Common myeloid progenitor, CD34-positive (primary cell): ENCODE measurements around the gene ASAH2B.

Source experiments
- CTCF ChIA-PET: fragments of 350-600 bp; sonication (Branson Sonifier 250); formaldehyde crosslinking; loops from one replicate; lab custom pipeline; 2021; ENCODE audit warnings: antibody characterized with exemption; lab: Charles Lee
- POLR2A ChIA-PET: fragments of 350-600 bp; sonication (Branson Sonifier 250); formaldehyde crosslinking; loops from one replicate; lab custom pipeline; 2021; ENCODE audit warnings: antibody characterized with exemption; lab: Charles Lee
- DNase-seq, 3 donors: peaks; one replicate each; pipeline versions ENCODE4 v3.0.0 to v3.0.0-alpha.2; 2013
- H3K27ac ChIP-seq, 2 experiments: 1 replicate in 1 of 2; 2 replicates in 1 of 2; pipeline ENCODE4 v1.7.0; 2013; ENCODE audit warnings: inconsistent platforms in 2 of 2, low read length in 2 of 2, mild to moderate bottlenecking in 2 of 2, low read depth in 1 of 2, moderate library complexity in 1 of 2; ENCODE audit not compliant: severe bottlenecking in 2 of 2, insufficient read depth in 1 of 2, poor library complexity in 1 of 2
- H3K27me3 ChIP-seq, 5 experiments: replicated peaks in 2 of 5; 1 replicate in 3 of 5; 2 replicates in 2 of 5; pipeline versions ENCODE4 v1.6.1 to v1.7.0; 2013; ENCODE audit warnings: low read length in 4 of 5, mild to moderate bottlenecking in 2 of 5, moderate library complexity in 2 of 5, inconsistent platforms in 1 of 5; ENCODE audit not compliant: insufficient read depth in 5 of 5, control insufficient read depth in 4 of 5
- H3K36me3 ChIP-seq, 4 experiments: 1 replicate in 2 of 4; 2 replicates in 2 of 4; pipeline versions ENCODE4 v1.6.1 to v1.7.0; 2013; ENCODE audit warnings: low read length in 3 of 4, control low read depth in 1 of 4, mild to moderate bottlenecking in 1 of 4; ENCODE audit not compliant: control insufficient read depth in 4 of 4, insufficient read depth in 4 of 4
- H3K4me1 ChIP-seq, 4 experiments: 1 replicate in 3 of 4; 2 replicates in 1 of 4; pipeline versions ENCODE4 v1.6.1 to v1.7.1; 2013; ENCODE audit warnings: low read length in 3 of 4, mild to moderate bottlenecking in 3 of 4, control low read depth in 1 of 4, inconsistent platforms in 1 of 4, moderate library complexity in 1 of 4; ENCODE audit not compliant: control insufficient read depth in 4 of 4, insufficient read depth in 4 of 4; ENCODE audit errors: control extremely low read depth in 1 of 4
- H3K4me3 ChIP-seq, 7 experiments: 1 replicate in 4 of 7; 2 replicates in 3 of 7; pipeline versions ENCODE4 v1.5.1 to v1.7.0; 2013; ENCODE audit warnings: mild to moderate bottlenecking in 7 of 7, low read length in 6 of 7, moderate library complexity in 6 of 7, inconsistent platforms in 2 of 7, low read depth in 2 of 7, control low read depth in 1 of 7; ENCODE audit not compliant: insufficient read depth in 4 of 7, control insufficient read depth in 1 of 7; ENCODE audit errors: extremely low read depth in 1 of 7
- H3K9me3 ChIP-seq, 5 experiments: 1 replicate in 4 of 5; 2 replicates in 1 of 5; pipeline versions ENCODE4 v1.6.1 to v1.7.1; 2013; ENCODE audit warnings: low read length in 4 of 5, mild to moderate bottlenecking in 2 of 5, inconsistent platforms in 1 of 5, low read depth in 1 of 5, moderate library complexity in 1 of 5; ENCODE audit not compliant: control insufficient read depth in 4 of 5, insufficient read depth in 2 of 5; ENCODE audit errors: control extremely low read depth in 1 of 5
- WGBS: methylation state at CpG from one replicate; pipeline ENCODE4 v1.1.5; 2013; ENCODE audit not compliant: insufficient coverage; 5-methylcytosine and 5-hydroxymethylcytosine counted together

Gene ASAH2B

GRCh38 chr10:50798297-50798696 lies 58.6 kb downstream of the ASAH2B start:
- H3K4me3 ChIP-seq = no peak overlapping the region
- ChIA-PET POLR2A (no interaction called here), CTCF (no interaction called here)
- no peaks in the 10 kb centered on the region for H3K36me3 ChIP-seq
- H3K27ac ChIP-seq = no peak overlapping the region
- H3K9me3 ChIP-seq = no peaks in the 10 kb centered on the region
- H3K4me1 ChIP-seq = no peaks in the 10 kb centered on the region
- 86% methylated on average over 1 of the region's 3 CpGs for WGBS
- no peak for DNase-seq
- H3K27me3 ChIP-seq = peaks cover 0 to 4% (median 3%) of the 10 kb centered on the region in 5 experiments

DNA sequence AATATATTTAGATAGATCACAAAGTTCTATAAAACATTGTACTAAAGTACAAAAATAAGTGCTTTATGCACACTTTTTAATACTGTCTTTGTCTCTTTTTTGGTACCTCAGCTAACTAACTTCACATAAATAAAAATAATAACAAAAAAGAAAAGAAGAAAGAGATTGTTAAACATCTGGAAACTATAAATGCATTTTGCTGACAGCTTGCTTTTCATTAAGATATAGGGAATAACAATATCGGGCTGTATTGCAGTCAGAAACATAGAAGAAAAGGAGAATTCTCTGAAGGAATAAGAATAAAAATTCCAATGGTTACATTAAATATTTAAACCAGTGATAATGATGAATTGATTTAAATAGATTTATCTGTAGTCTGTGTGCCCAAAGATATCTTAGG lies 59.9 kb downstream of the ASAH2B start:
- Histone ChIP-seq H3K4me3 (no peak overlapping the region), H3K36me3 (no peaks in the 10 kb centered on the region), H3K4me1 (no peaks in the 10 kb centered on the region), H3K9me3 (no peaks in the 10 kb centered on the region), H3K27me3 (peaks cover 0 to 4% (median 3%) of the 10 kb centered on the region in 5 experiments), H3K27ac (no peak overlapping the region)
- ChIA-PET CTCF (no interaction called here), POLR2A (no interaction called here)
- 100% methylated on average over 1 of the region's 1 CpG for WGBS
- DNase-seq = no peak

DNA sequence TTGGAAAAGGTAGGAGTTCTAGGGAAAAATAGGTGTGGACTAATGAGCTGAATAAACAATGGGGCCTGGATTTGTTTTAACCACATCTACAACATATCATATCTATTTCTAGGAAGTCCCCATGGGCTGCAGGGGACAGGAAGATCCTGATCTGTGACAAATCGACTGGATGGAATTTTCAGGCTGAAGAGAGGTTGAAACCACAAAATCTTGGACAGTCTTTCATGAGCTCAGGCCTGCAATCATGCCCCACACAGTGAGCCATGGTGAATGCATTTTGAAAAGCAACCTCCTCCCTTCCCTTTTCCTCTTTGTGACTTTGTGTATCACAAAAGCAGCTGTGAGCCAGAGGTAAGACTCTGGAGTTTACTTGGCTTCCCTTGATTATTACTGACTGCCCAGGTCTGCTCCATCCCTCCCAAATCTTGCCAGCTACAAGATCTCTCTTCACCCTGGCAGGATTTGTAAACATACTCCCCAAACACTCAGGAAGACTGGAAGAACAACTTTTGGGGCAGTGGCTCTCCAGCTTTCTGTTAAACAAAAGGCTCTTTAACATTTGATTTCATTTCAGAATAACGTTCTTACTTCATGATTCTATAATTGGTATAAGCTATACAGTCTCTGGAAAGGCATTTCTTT lies 66.4 kb downstream of the ASAH2B start:
- DNase-seq = no peak
- Histone ChIP-seq H3K27me3 (peaks cover 0 to 4% (median 0%) of the 10 kb centered on the region in 5 experiments), H3K36me3 (no peaks in the 10 kb centered on the region), H3K4me3 (no peak overlapping the region), H3K4me1 (no peaks in the 10 kb centered on the region), H3K9me3 (no peaks in the 10 kb centered on the region), H3K27ac (no peak overlapping the region)
- ChIA-PET CTCF (no interaction called here), POLR2A (no interaction called here)
- 67% methylated on average over 1 of the region's 2 CpGs for WGBS

DNA sequence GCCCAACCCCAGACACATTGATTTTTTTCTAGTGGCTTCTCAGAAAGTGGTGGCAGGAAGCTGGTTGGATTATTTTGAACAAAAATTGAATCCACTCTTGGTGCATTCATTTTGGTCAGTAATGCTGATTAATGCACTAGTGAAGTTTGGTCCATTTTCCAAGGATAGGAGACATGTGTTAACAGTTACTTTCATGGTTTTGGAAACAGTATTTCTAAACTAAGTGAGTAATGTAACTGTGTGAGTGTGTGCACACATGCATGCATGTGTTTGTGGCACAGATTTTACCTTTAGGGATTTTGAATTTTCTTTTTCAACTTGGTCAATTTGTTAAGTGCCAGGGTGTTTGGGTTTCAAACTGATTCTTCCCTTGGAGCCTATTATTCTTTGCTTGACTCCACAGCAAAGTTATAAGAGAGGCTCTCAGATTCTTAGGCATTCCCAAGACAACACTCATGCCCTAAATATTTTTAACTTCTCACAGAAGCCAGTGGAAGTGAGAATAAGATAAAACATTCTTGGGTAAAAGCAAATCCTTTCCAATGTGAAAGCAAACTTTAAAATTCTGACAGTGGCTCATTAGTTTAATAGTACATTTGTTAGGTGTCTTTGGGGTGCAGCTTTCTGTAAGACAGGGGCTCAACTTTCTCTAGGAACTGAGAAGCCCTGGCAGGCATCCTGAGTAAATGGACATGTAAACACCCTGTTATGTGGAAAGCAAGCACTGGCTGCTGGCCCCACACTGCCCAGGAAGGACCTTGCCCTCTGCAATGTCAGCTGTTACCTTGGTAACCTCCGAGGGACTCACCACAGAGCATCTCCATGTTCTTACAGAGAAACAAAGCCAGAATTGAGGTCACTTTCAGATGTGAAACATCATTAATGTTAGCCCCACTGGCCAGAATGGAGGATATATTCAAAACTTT lies 68.4 kb downstream of the ASAH2B start:
- H3K27me3 ChIP-seq = peaks cover 0 to 3% (median 0%) of the 10 kb centered on the region in 5 experiments
- H3K36me3 ChIP-seq = no peaks in the 10 kb centered on the region
- DNase-seq = no peak
- no peak overlapping the region for H3K4me3 ChIP-seq
- ChIA-PET CTCF (no interaction called here), POLR2A (no interaction called here)
- no peak overlapping the region for H3K27ac ChIP-seq
- H3K4me1 ChIP-seq = no peaks in the 10 kb centered on the region
- WGBS = no CpG with 5 or more reads among the region's 1 CpG
- no peaks in the 10 kb centered on the region for H3K9me3 ChIP-seq
